CD14-positive monocyte (primary cell): ENCODE results near the gene BNC2. TPM values are rescaled to one million over a fixed set of nuclear protein-coding genes. Genes with fewer than 3 reads are reported as not detected.

ENCODE experiments used
- DNase-seq, 3 donors: peaks; one replicate each; pipeline ENCODE4 v3.0.0-alpha.2; 2011 to 2022
- H2AFZ ChIP-seq: 2 replicates; pipeline ENCODE4 v1.6.0; 2012; ENCODE audit warnings: mild to moderate bottlenecking, low read depth, low read length, inconsistent platforms; ENCODE audit not compliant: insufficient read depth, poor library complexity, severe bottlenecking
- H3K27ac ChIP-seq, 2 donors: 1 replicate in 1 of 2; 2 replicates in 1 of 2; pipeline ENCODE4 v1.5.1; 2012 to 2013; ENCODE audit warnings: low read length in 2 of 2, control low read depth in 1 of 2, inconsistent platforms in 1 of 2, low read depth in 1 of 2, mild to moderate bottlenecking in 1 of 2
- H3K27me3 ChIP-seq, 2 donors: one replicate each; pipeline versions ENCODE4 v1.6.0 to v1.6.1; 2011 to 2013; ENCODE audit warnings: low read length in 2 of 2; ENCODE audit not compliant: control insufficient read depth in 2 of 2, insufficient read depth in 2 of 2
- H3K36me3 ChIP-seq, 2 donors: replicated peaks in 1 of 2; 1 replicate in 1 of 2; 2 replicates in 1 of 2; pipeline versions ENCODE4 v1.5.1 to v1.6.1; 2012 to 2013; ENCODE audit warnings: low read length in 2 of 2, control low read depth in 1 of 2, inconsistent platforms in 1 of 2, mild to moderate bottlenecking in 1 of 2; ENCODE audit not compliant: insufficient read depth in 2 of 2, control insufficient read depth in 1 of 2
- H3K4me1 ChIP-seq, 2 donors: 1 replicate in 1 of 2; 2 replicates in 1 of 2; pipeline versions ENCODE4 v1.5.1 to v1.6.1; 2012 to 2013; ENCODE audit warnings: low read length in 2 of 2, control low read depth in 1 of 2, inconsistent platforms in 1 of 2, mild to moderate bottlenecking in 1 of 2, moderate library complexity in 1 of 2; ENCODE audit not compliant: insufficient read depth in 2 of 2, control insufficient read depth in 1 of 2
- H3K4me2 ChIP-seq: replicated peaks from 2 replicates; pipeline ENCODE3; 2012; ENCODE audit warnings: low read length, moderate library complexity, mild to moderate bottlenecking; ENCODE audit not compliant: poor library complexity, severe bottlenecking; ENCODE audit errors: extremely low read depth
- H3K4me3 ChIP-seq, 3 experiments: fragments of 200-600 bp in 1 of 3; sonication (generic) in 1 of 3; replicated peaks in 1 of 3; 1 replicate in 2 of 3; 2 replicates in 1 of 3; pipeline ENCODE4 v1.5.1; 2011 to 2013; ENCODE audit warnings: low read length in 3 of 3, mild to moderate bottlenecking in 3 of 3, control low read depth in 2 of 3, low read depth in 2 of 3, inconsistent platforms in 1 of 3, moderate library complexity in 1 of 3
- H3K79me2 ChIP-seq: 2 replicates; pipeline ENCODE4 v1.6.0; 2012; ENCODE audit warnings: mild to moderate bottlenecking, control low read depth, inconsistent platforms, low read length, moderate library complexity; ENCODE audit not compliant: insufficient read depth
- H3K9ac ChIP-seq: 2 replicates; pipeline ENCODE4 v1.6.0; 2017; ENCODE audit warnings: low read length, mild to moderate bottlenecking; ENCODE audit not compliant: insufficient read depth, poor library complexity, severe bottlenecking
- H3K9me3 ChIP-seq, 2 donors: replicated peaks in 1 of 2; 1 replicate in 1 of 2; 2 replicates in 1 of 2; pipeline versions ENCODE4 v1.5.1 to v1.6.1; 2012 to 2013; ENCODE audit warnings: low read length in 2 of 2, control low read depth in 1 of 2; ENCODE audit not compliant: control insufficient read depth in 1 of 2, insufficient read depth in 1 of 2
- H4K20me1 ChIP-seq: 2 replicates; pipeline ENCODE4 v1.6.0; 2012; ENCODE audit warnings: mild to moderate bottlenecking, low read length, control low read depth, moderate library complexity; ENCODE audit not compliant: insufficient read depth
- H3K27ac Mint-ChIP-seq, 7 donors: one replicate each; pipeline ENCODE4 v1.8.0; 2020; ENCODE audit warnings: mild to moderate bottlenecking in 7 of 7, mixed read lengths in 7 of 7, moderate library complexity in 6 of 7, inconsistent platforms in 2 of 7
- H3K27me3 Mint-ChIP-seq, 3 donors: one replicate each; pipeline ENCODE4 v1.8.0; 2021 to 2022; ENCODE audit warnings: low read depth in 3 of 3, mild to moderate bottlenecking in 3 of 3, mixed read lengths in 3 of 3, moderate library complexity in 3 of 3, inconsistent platforms in 1 of 3
- H3K36me3 Mint-ChIP-seq, 2 donors: one replicate each; pipeline ENCODE4 v1.8.0; 2020; ENCODE audit warnings: mixed read lengths in 2 of 2, inconsistent platforms in 1 of 2, mild to moderate bottlenecking in 1 of 2
- H3K4me1 Mint-ChIP-seq: one replicate; pipeline ENCODE4 v1.8.0; 2020; ENCODE audit warnings: mild to moderate bottlenecking, mixed read lengths
- H3K4me3 Mint-ChIP-seq, 2 donors: one replicate each; pipeline ENCODE4 v1.8.0; 2020; ENCODE audit warnings: mild to moderate bottlenecking in 2 of 2, mixed read lengths in 2 of 2, moderate library complexity in 1 of 2
- H3K9me3 Mint-ChIP-seq, 7 donors: one replicate each; pipeline ENCODE4 v1.8.0; 2020 to 2022; ENCODE audit warnings: mixed read lengths in 7 of 7, mild to moderate bottlenecking in 6 of 7, moderate library complexity in 6 of 7, inconsistent platforms in 2 of 7
- WGBS: methylation state at CpG from one replicate; pipeline ENCODE4 v1.1.5; 2013; ENCODE audit warnings: missing lambda C conversion rate; ENCODE audit not compliant: insufficient coverage; 5-methylcytosine and 5-hydroxymethylcytosine counted together
- intact Hi-C, 2 donors: fragments of 100-400 bp; cut with micrococcal nuclease; formaldehyde crosslinking; loops; one replicate each; pipeline versions ENCODE4 v1.15.0 to v1.15.1; 2023
- polyA plus RNA-seq, 3 donors: library from polyadenylated mRNA; depleted of rRNA in 1 of 3; unstranded in 2 of 3; stranded (reverse) in 1 of 3; fragments of 300-500 nt in 2 of 3; fragments of >200 nt in 1 of 3; fragmentation: Illumina TruSeq in 2 of 3; gene quantifications; 1 replicate in 2 of 3; 2 replicates in 1 of 3; pipeline ENCODE4 v1.2.3, GENCODE V29; 2012 to 2021
- TF ChIP-seq, protein P1 (sequence below): fragments of 200-600 bp; IDR thresholded peaks from one replicate; pipeline ENCODE4 v1.8.0; 2022; ENCODE audit warnings: antibody characterized with exemption, mild to moderate bottlenecking

The BNC2 gene
- polyA plus RNA-seq, 3 donors: 0.01 TPM; not detected in 2

DNA sequence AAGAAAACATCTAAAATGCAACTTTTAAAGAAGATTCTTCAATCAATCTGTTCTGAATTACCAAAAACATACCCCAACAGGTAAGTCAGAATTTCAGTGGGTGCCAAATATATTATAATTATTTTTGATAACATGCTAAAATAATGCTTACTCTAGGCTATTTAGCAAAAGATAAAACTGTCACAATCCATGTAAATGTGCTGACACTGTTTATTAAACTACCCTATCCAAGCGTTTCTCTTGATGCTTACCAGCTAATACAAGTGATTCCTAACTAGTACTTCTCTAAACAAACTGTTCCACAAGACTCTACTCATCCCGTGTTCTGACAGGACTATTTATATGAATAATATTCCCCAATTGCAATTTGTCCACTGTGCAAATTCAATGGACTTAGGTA, 236.7 kb downstream of the BNC2 start:
- Histone ChIP-seq H3K4me1 (no peaks in the 10 kb centered on the region), H3K9ac (no peak overlapping the region), H3K27me3 (no peaks in the 10 kb centered on the region), H3K79me2 (no peaks in the 10 kb centered on the region), H3K4me2 (no peak overlapping the region), H3K9me3 (no peaks in the 10 kb centered on the region), H4K20me1 (no peaks in the 10 kb centered on the region), H3K4me3 (no peak overlapping the region), H3K36me3 (no peaks in the 10 kb centered on the region), H2AFZ (no peak overlapping the region), H3K27ac (no peak overlapping the region)
- intact Hi-C loops: no loop called here
- Mint-ChIP-seq H3K27me3 (peaks cover 0 to 4% (median 2%) of the 10 kb centered on the region in 3 donors), H3K9me3 (peaks cover 0 to 3% (median 0%) of the 10 kb centered on the region in 7 donors), H3K27ac (no peak overlapping the region), H3K4me1 (no peaks in the 10 kb centered on the region), H3K4me3 (no peak overlapping the region), H3K36me3 (no peaks in the 10 kb centered on the region)
- TF ChIP-seq, protein P1, sequence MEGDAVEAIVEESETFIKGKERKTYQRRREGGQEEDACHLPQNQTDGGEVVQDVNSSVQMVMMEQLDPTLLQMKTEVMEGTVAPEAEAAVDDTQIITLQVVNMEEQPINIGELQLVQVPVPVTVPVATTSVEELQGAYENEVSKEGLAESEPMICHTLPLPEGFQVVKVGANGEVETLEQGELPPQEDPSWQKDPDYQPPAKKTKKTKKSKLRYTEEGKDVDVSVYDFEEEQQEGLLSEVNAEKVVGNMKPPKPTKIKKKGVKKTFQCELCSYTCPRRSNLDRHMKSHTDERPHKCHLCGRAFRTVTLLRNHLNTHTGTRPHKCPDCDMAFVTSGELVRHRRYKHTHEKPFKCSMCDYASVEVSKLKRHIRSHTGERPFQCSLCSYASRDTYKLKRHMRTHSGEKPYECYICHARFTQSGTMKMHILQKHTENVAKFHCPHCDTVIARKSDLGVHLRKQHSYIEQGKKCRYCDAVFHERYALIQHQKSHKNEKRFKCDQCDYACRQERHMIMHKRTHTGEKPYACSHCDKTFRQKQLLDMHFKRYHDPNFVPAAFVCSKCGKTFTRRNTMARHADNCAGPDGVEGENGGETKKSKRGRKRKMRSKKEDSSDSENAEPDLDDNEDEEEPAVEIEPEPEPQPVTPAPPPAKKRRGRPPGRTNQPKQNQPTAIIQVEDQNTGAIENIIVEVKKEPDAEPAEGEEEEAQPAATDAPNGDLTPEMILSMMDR: no peak
- no peak for DNase-seq
- WGBS: no CpG with 5 or more reads among the region's 2 CpGs

DNA sequence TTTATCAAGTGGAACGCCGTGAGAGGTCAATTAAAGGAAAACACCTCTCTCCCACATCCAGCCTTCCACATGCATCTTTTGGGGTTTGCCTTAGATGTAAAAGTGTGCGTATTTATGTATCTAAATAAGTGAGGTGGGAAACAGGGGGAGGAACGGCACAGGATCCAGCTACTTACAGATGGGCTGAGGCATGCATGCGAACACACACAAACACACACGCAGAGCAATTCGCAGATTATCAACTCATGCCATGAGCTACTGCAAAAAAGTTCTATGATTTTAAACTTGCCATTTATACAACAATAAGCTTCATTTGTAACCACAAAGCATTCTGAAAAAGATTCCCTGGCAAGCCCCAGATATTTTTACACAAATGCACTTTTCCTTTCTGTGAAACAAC, 242.1 kb downstream of the BNC2 start:
- Histone ChIP-seq H3K79me2 (no peaks in the 10 kb centered on the region), H3K27ac (no peak overlapping the region), H4K20me1 (no peaks in the 10 kb centered on the region), H3K4me2 (no peak overlapping the region), H3K27me3 (no peaks in the 10 kb centered on the region), H3K36me3 (no peaks in the 10 kb centered on the region), H3K4me1 (no peaks in the 10 kb centered on the region), H3K4me3 (no peak overlapping the region), H3K9me3 (no peaks in the 10 kb centered on the region), H2AFZ (no peak overlapping the region), H3K9ac (no peak overlapping the region)
- DNase-seq: no peak
- H3K4me1 Mint-ChIP-seq: no peaks in the 10 kb centered on the region
- H3K27me3 Mint-ChIP-seq: peaks cover 0 to 2% (median 2%) of the 10 kb centered on the region in 3 donors
- no peaks in the 10 kb centered on the region for H3K36me3 Mint-ChIP-seq
- H3K4me3 Mint-ChIP-seq: no peak overlapping the region
- no peak overlapping the region for H3K27ac Mint-ChIP-seq
- intact Hi-C loops: no loop called here
- TF ChIP-seq, protein P1: no peak
- H3K9me3 Mint-ChIP-seq: peaks cover 0 to 3% (median 0%) of the 10 kb centered on the region in 7 donors
- 92% methylated on average over 2 of the region's 7 CpGs for WGBS
